HG03025 (cell line): ENCODE data around the gene COL17A1.

Source experiments
- ATAC-seq: cut with Tn5 transposase; IDR thresholded peaks from one replicate; pipeline ENCODE4 v1.9.1; 2021; ENCODE audit warnings: mild to moderate bottlenecking, moderate library complexity; ENCODE audit not compliant: unreplicated experiment, low FRiP score

The COL17A1 gene

GRCh38 chr10:104099269-104099668 is 13.6 kb upstream of the COL17A1 start:
- ATAC-seq, result no peak

GRCh38 chr10:104098358-104098925 is 12.8 kb upstream of the COL17A1 start:
- no peak for ATAC-seq

GRCh38 chr10:104096692-104097091 is 11.0 kb upstream of the COL17A1 start:
- no peak for ATAC-seq

- ATAC-seq, result no peak
Observed at GRCh38 chr10:104092749-104093148, 7.1 kb upstream of the COL17A1 start.

- no peak for ATAC-seq
Observed at GRCh38 chr10:104090611-104091010, 4.9 kb upstream of the COL17A1 start.

GRCh38 chr10:104089621-104090020 is 3.9 kb upstream of the COL17A1 start:
- no peak for ATAC-seq

- no peak for ATAC-seq
Observed at GRCh38 chr10:104088239-104088638, 2.6 kb upstream of the COL17A1 start.

GRCh38 chr10:104084482-104085142 is 1.1 kb downstream of the COL17A1 start:
- ATAC-seq, result no peak

GRCh38 chr10:104081998-104082397 is 3.7 kb downstream of the COL17A1 start:
- ATAC-seq, result no peak

- ATAC-seq, result no peak
Observed at GRCh38 chr10:104080762-104081161, 4.9 kb downstream of the COL17A1 start.

GRCh38 chr10:104077663-104078151 is 8.0 kb downstream of the COL17A1 start:
- no peak for ATAC-seq

- no peak for ATAC-seq
Observed at GRCh38 chr10:104077247-104077646, 8.4 kb downstream of the COL17A1 start.

- no peak for ATAC-seq
Observed at GRCh38 chr10:104076743-104077160, 8.9 kb downstream of the COL17A1 start.

GRCh38 chr10:104074505-104074904 is 11.2 kb downstream of the COL17A1 start:
- no peak for ATAC-seq

GRCh38 chr10:104072786-104073185 is 12.9 kb downstream of the COL17A1 start:
- no peak for ATAC-seq

GRCh38 chr10:104069613-104070012 is 16.1 kb downstream of the COL17A1 start:
- ATAC-seq, result no peak

- no peak for ATAC-seq
Observed at GRCh38 chr10:104067525-104067924, 18.2 kb downstream of the COL17A1 start.

- ATAC-seq, result no peak
Observed at GRCh38 chr10:104066945-104067344, 18.7 kb downstream of the COL17A1 start.

- no peak for ATAC-seq
Observed at GRCh38 chr10:104065748-104066147, 19.9 kb downstream of the COL17A1 start.

GRCh38 chr10:104061196-104061595 is 24.5 kb downstream of the COL17A1 start:
- no peak for ATAC-seq

- ATAC-seq, result no peak
Observed at GRCh38 chr10:104059364-104059763, 26.3 kb downstream of the COL17A1 start.

GRCh38 chr10:104057717-104058116 is 28.0 kb downstream of the COL17A1 start:
- no peak for ATAC-seq
